D721Med (cell line): ENCODE data around the gene DENR.

Experiments used
- DNase-seq: peaks from one replicate; pipeline ENCODE4 v3.0.0; 2011; ENCODE audit warnings: low spot score; ENCODE audit not compliant: insufficient read length
- FAIRE-seq: peaks from 2 replicates; lab custom pipeline; 2011; peaks lifted over from hg19 to GRCh38; lab: Jason Lieb, UNC
- TF ChIP-seq, protein P1 (sequence below): IDR thresholded peaks from 2 replicates; pipeline ENCODE4 v1.5.1; 2012; ENCODE audit warnings: mild to moderate bottlenecking, control low read depth; ENCODE audit not compliant: insufficient read depth; ENCODE audit errors: missing control alignments

Gene DENR

DNA sequence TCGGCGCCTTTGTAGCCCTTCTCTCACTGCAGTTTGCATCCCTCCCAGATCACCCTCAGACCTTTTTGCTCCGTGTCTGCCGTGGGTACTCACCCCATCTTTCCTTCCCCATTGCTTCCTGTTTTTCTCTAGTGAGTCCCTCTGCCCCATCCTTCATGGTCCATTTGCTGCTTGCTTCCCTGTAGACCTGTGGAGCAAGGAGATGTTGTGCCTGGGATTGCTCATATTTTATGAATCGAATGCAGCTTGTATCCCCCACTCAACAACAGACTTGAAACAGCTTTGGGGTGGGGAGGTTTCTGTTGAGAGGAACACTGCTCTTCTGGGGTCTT lies 661 bp downstream of the DENR start:
- TF ChIP-seq, protein P1, sequence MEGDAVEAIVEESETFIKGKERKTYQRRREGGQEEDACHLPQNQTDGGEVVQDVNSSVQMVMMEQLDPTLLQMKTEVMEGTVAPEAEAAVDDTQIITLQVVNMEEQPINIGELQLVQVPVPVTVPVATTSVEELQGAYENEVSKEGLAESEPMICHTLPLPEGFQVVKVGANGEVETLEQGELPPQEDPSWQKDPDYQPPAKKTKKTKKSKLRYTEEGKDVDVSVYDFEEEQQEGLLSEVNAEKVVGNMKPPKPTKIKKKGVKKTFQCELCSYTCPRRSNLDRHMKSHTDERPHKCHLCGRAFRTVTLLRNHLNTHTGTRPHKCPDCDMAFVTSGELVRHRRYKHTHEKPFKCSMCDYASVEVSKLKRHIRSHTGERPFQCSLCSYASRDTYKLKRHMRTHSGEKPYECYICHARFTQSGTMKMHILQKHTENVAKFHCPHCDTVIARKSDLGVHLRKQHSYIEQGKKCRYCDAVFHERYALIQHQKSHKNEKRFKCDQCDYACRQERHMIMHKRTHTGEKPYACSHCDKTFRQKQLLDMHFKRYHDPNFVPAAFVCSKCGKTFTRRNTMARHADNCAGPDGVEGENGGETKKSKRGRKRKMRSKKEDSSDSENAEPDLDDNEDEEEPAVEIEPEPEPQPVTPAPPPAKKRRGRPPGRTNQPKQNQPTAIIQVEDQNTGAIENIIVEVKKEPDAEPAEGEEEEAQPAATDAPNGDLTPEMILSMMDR, result no peak

DNA sequence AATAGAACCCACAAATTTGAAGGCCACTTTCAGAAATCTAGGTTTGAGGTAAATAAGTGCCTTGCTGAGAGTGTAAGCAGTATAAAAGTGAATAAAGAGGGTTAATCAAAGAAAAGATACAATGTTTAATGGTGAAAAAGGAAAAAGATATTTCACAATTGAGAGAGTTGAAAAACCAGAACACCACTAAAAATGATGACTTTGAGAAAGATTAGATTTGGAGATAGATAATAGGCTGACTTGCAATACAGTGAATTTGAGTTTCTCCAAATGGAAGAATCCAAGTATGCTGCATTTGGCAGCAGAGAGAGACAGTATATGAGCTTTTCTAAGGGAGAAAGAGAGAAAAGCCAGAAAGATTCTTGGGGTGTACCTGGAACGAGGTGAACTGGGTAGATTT lies 2.2 kb downstream of the DENR start:
- FAIRE-seq, result no peak
- no peak for DNase-seq
- TF ChIP-seq, protein P1, result no peak

More for the DNA sequence above, 661 bp downstream of the DENR start:
- FAIRE-seq (no peak), DNase-seq (no peak)

DNA sequence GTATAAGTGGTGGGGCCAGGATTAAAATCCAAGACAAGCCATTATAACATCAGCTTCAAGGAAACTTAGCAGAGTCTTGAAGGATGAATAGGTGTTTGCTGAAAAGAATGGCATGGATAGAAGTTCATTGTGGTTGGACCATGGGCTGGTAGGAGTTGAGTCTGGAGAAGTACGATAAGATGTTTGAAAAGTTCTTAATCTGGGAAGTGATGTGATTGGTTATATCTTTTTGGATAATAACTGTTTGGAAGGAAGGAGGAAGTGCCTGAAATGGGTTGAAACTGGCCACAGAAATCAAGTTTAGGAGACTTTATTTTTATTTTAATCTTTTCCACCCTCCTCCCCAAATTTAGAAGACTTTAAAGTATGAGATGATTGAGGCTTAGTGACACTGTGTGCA lies 4.9 kb downstream of the DENR start:
- TF ChIP-seq, protein P1, result no peak
- DNase-seq (no peak), FAIRE-seq (no peak)

DNA sequence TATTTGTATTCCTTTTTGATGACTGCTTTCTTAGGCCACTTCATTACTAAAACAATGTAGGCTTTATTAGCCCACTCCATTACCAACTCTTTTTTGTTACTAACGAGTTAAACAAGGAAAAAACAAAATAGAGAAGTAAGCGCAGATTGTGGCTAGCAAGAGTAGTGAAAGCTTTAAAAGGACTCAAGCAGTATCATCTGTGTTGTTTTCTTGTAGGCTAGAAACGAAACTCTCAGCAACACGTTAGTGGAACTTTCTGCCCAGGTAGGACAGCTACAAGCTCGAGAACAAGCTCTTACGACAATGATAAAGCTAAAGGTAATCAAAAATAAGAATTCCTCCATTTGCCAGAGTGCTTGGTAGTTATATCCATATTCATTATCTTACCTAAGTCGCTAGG lies 32.9 kb downstream of the DENR start:
- TF ChIP-seq, protein P1, result no peak
- DNase-seq (no peak), FAIRE-seq (no peak)

DNA sequence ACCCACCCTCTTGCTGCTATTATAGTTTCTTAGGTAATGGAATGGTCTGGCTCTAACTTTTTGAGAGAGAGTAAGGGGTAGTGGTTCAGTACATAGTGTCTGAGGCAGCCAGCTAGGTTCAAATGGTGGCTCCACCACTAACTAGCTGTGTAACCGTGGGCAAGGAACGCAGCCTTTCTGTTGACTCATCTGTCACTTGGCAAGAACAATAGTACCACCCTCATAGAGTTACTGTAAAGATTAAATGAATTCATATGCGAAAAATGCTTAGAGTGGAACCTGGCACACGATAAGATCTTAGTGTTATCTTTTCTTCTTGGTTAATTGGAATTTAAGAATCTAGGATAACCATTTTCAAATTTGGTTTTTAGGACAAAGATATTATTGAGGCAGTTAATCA lies 35.8 kb downstream of the DENR start:
- DNase-seq, result no peak
- TF ChIP-seq, protein P1, result no peak
- no peak for FAIRE-seq

DNA sequence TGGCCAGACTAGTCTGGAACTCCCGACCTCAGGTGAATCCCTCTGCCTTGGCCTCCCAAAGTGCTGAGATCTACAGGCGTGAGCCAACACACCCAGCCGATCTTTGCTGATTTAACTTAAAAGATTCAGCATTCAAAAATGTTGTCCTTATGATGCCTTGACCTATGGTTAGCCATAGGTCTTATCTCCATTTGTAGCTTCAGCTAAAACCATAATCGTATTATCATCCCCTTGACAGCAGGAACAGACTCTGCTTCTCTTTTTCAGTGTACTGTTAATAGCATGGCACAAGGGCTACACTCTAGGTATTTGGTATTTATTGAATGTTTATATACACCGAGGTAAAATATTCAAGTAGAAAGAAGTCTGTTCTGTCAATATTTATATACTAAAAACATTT lies 37.0 kb downstream of the DENR start:
- DNase-seq, result no peak
- TF ChIP-seq, protein P1, result no peak
- FAIRE-seq, result peak; percentile 95

DNA sequence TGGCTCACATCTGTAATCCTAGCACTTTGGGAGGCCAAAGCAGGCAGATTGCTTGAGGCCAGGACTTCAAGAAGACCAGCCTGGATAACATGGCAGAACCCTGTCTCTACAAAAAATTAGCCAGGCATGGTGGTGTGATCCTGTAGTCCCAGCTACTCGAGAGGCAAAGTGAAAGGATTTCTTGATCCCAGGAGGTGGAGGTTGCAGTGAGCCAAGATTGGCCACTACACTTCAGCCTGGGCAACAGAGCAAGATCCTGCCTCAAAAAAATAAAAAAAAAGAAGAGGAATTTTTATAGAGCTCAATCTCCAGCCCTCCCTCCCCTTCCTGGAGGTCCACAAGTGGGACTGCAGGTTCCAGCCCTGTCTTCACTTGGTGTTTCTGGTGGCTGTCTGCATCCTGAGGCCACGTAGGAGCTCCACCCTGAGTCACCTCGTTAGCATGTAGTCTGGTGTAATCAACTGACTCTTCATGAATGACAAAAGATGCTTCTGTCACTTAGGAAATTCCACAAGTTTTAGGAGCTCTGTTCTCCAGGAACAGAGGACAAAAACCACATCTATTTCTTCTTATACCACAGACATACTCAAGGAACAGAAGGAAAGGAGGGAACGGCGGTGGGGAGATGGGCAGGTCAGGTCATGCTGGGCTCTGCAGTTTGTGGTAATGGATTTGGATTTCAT lies 37.9 kb downstream of the DENR start:
- TF ChIP-seq, protein P1, result no peak
- no peak for FAIRE-seq
- no peak for DNase-seq
